H9 (cell line): ENCODE results near the gene POLD1. TPM values are rescaled to one million over a fixed set of nuclear protein-coding genes. Genes with fewer than 3 reads are reported as not detected.

Source experiments
- DNase-seq: peaks from one replicate; pipeline ENCODE4 v3.0.0-alpha.2; 2017
- H2AFZ ChIP-seq: one replicate; pipeline ENCODE4 v1.6.1; 2013; ENCODE audit warnings: mild to moderate bottlenecking, low read length, control low read depth, moderate library complexity
- H2AK5ac ChIP-seq: 2 replicates; pipeline ENCODE4 v1.6.1; 2013; ENCODE audit warnings: low read length, control low read depth, mixed read lengths; ENCODE audit not compliant: insufficient read length
- H2BK120ac ChIP-seq: one replicate; pipeline ENCODE4 v1.6.1; 2013; ENCODE audit warnings: low read depth, mild to moderate bottlenecking, low read length, control low read depth, inconsistent platforms; ENCODE audit not compliant: poor library complexity, severe bottlenecking
- H2BK12ac ChIP-seq: 2 replicates; pipeline ENCODE4 v1.6.1; 2013; ENCODE audit warnings: low read length, control low read depth, mixed read lengths, low read depth; ENCODE audit not compliant: insufficient read length
- H2BK15ac ChIP-seq: 2 replicates; pipeline ENCODE4 v1.6.1; 2013; ENCODE audit warnings: low read depth, low read length, control low read depth
- H2BK20ac ChIP-seq: one replicate; pipeline ENCODE4 v1.6.1; 2013; ENCODE audit warnings: low read depth, mild to moderate bottlenecking, low read length, control low read depth, inconsistent platforms; ENCODE audit not compliant: poor library complexity, severe bottlenecking
- H2BK5ac ChIP-seq: 2 replicates; pipeline ENCODE4 v1.6.1; 2013; ENCODE audit warnings: low read length, control low read depth, mixed read lengths; ENCODE audit not compliant: insufficient read length
- H3K14ac ChIP-seq: 2 replicates; pipeline ENCODE4 v1.6.1; 2013; ENCODE audit warnings: low read length, control low read depth; ENCODE audit not compliant: insufficient read depth
- H3K18ac ChIP-seq: 2 replicates; pipeline ENCODE4 v1.6.1; 2013; ENCODE audit warnings: low read depth, mild to moderate bottlenecking, mixed read lengths, low read length, control low read depth; ENCODE audit not compliant: insufficient read length
- H3K23ac ChIP-seq: 2 replicates; pipeline ENCODE4 v1.6.1; 2013; ENCODE audit warnings: low read length, control low read depth, mixed read lengths, low read depth; ENCODE audit not compliant: insufficient read length
- H3K23me2 ChIP-seq: 2 replicates; pipeline ENCODE4 v1.6.1; 2013; ENCODE audit warnings: low read depth, mild to moderate bottlenecking, mixed read lengths, low read length, control low read depth; ENCODE audit not compliant: insufficient read length, poor library complexity, severe bottlenecking
- H3K27ac ChIP-seq: 2 replicates; pipeline ENCODE4 v1.5.1; 2013; ENCODE audit warnings: low read length, control low read depth, mixed read lengths, low read depth; ENCODE audit not compliant: insufficient read length
- H3K27me3 ChIP-seq: 2 replicates; pipeline ENCODE4 v1.6.1; 2013; ENCODE audit warnings: low read length, control low read depth, inconsistent platforms; ENCODE audit not compliant: insufficient read depth
- H3K4ac ChIP-seq: 2 replicates; pipeline ENCODE4 v1.6.1; 2013; ENCODE audit warnings: low read depth, mild to moderate bottlenecking, control low read depth, inconsistent platforms, low read length, moderate library complexity
- H3K4me1 ChIP-seq: 2 replicates; pipeline ENCODE4 v1.6.1; 2013; ENCODE audit warnings: low read length, control low read depth, inconsistent platforms; ENCODE audit not compliant: insufficient read depth
- H3K4me2 ChIP-seq: 2 replicates; pipeline ENCODE4 v1.6.1; 2013; ENCODE audit warnings: low read length, control low read depth, mixed read lengths; ENCODE audit not compliant: insufficient read length, insufficient read depth
- H3K56ac ChIP-seq: 2 replicates; pipeline ENCODE4 v1.6.1; 2013; ENCODE audit warnings: low read depth, mild to moderate bottlenecking, mixed read lengths, low read length, control low read depth; ENCODE audit not compliant: insufficient read length
- H3K79me1 ChIP-seq: 2 replicates; pipeline ENCODE4 v1.6.1; 2013; ENCODE audit warnings: low read depth, mild to moderate bottlenecking, moderate library complexity, low read length, control low read depth, inconsistent platforms; ENCODE audit not compliant: insufficient read depth, poor library complexity, severe bottlenecking
- H3K79me2 ChIP-seq: 2 replicates; pipeline ENCODE4 v1.6.1; 2013; ENCODE audit warnings: low read length, control low read depth, inconsistent platforms; ENCODE audit not compliant: insufficient read depth
- H3K9ac ChIP-seq: 2 replicates; pipeline ENCODE4 v1.6.1; 2013; ENCODE audit warnings: low read length, control low read depth, mixed read lengths; ENCODE audit not compliant: insufficient read length; ENCODE audit errors: extremely low read depth
- H3K9me3 ChIP-seq: one replicate; pipeline ENCODE4 v1.6.1; 2013; ENCODE audit warnings: low read depth, low read length, inconsistent platforms; ENCODE audit not compliant: control insufficient read depth
- H3T11ph ChIP-seq: one replicate; pipeline ENCODE4 v1.6.1; 2013; ENCODE audit warnings: mild to moderate bottlenecking, low read length, control low read depth, inconsistent platforms
- H4K20me1 ChIP-seq: one replicate; pipeline ENCODE4 v1.6.1; 2013; ENCODE audit not compliant: control insufficient read depth, insufficient read length, insufficient read depth
- H4K5ac ChIP-seq: 2 replicates; pipeline ENCODE4 v1.6.1; 2013; ENCODE audit warnings: low read depth, mild to moderate bottlenecking, mixed read lengths, low read length, control low read depth; ENCODE audit not compliant: insufficient read length
- H4K8ac ChIP-seq: replicated peaks from 2 replicates; pipeline ENCODE4 v1.6.1; 2013; ENCODE audit warnings: low read length, control low read depth, mixed read lengths, low read depth; ENCODE audit not compliant: insufficient read length
- H4K91ac ChIP-seq: 2 replicates; pipeline ENCODE4 v1.6.1; 2013; ENCODE audit warnings: low read depth, mild to moderate bottlenecking, moderate library complexity, mixed read lengths, low read length, control low read depth; ENCODE audit not compliant: insufficient read length
- H3K27ac Mint-ChIP-seq, 3 experiments: 2 replicates in 2 of 3; 3 replicates in 1 of 3; pipeline ENCODE4 v1.8.0; 2020 to 2021; ENCODE audit warnings: mixed read lengths in 3 of 3, mild to moderate bottlenecking in 1 of 3, moderate library complexity in 1 of 3
- H3K27me3 Mint-ChIP-seq: 2 replicates; pipeline ENCODE4 v1.8.0; 2021; ENCODE audit warnings: low read depth, mild to moderate bottlenecking, moderate library complexity, mixed read lengths
- H3K36me3 Mint-ChIP-seq, 3 experiments: 2 replicates in 2 of 3; 3 replicates in 1 of 3; pipeline ENCODE4 v1.8.0; 2020 to 2021; ENCODE audit warnings: low read depth in 3 of 3, mixed read lengths in 3 of 3; ENCODE audit not compliant: insufficient read depth in 1 of 3
- H3K4me1 Mint-ChIP-seq, 2 experiments: 2 replicates each; pipeline ENCODE4 v1.8.0; 2020; ENCODE audit warnings: mixed read lengths in 2 of 2
- H3K4me3 Mint-ChIP-seq, 2 experiments: 2 replicates in 1 of 2; 3 replicates in 1 of 2; pipeline ENCODE4 v1.8.0; 2020 to 2021; ENCODE audit warnings: mild to moderate bottlenecking in 2 of 2, mixed read lengths in 2 of 2, moderate library complexity in 1 of 2
- H3K9me3 Mint-ChIP-seq, 2 experiments: 2 replicates in 1 of 2; 3 replicates in 1 of 2; pipeline ENCODE4 v1.8.0; 2020; ENCODE audit warnings: mild to moderate bottlenecking in 2 of 2, mixed read lengths in 2 of 2, moderate library complexity in 1 of 2
- CTCF ChIP-seq: fragments of 200-600 bp; sonication (generic); conservative IDR thresholded peaks from 3 replicates; pipeline ENCODE4 v1.8.0; 2021; ENCODE audit warnings: antibody characterized with exemption, mild to moderate bottlenecking
- WGBS: extraction: QIAGEN DNeasy Blood & Tissue Kit; methylation state at CpG from one replicate; pipeline ENCODE4 v1.1.7; 2013; ENCODE audit warnings: missing lambda C conversion rate, low lambda C conversion rate, mixed read lengths; ENCODE audit not compliant: insufficient read length; ENCODE audit errors: extremely low coverage; 5-methylcytosine and 5-hydroxymethylcytosine counted together
- total RNA-seq: library from RNA; stranded (reverse); gene quantifications from 2 replicates; pipeline ENCODE4 v1.2.1, GENCODE V29; 2021

POLD1 gene
- total RNA-seq, 1 experiment from 2014 or later = 165 TPM

GRCh38 chr19:50430888-50431342 lies 46.8 kb downstream of the POLD1 start:
- Histone ChIP-seq H3K9me3 (no peaks in the 10 kb centered on the region), H3T11ph (no peak overlapping the region), H3K79me1 (no peaks in the 10 kb centered on the region), H3K9ac (peak overlapping the region; percentile 59), H4K8ac (no peak overlapping the region), H3K56ac (no peak overlapping the region), H2BK12ac (no peak overlapping the region), H4K91ac (no peak overlapping the region), H2BK15ac (no peak overlapping the region), H3K23ac (no peak overlapping the region), H2AFZ (no peak overlapping the region), H3K4ac (no peak overlapping the region), H2BK20ac (no peak overlapping the region), H3K23me2 (peaks cover 12% of the 10 kb centered on the region), H2BK120ac (no peak overlapping the region), H3K27me3 (no peaks in the 10 kb centered on the region), H3K79me2 (no peaks in the 10 kb centered on the region), H4K5ac (no peak overlapping the region), H4K20me1 (no peaks in the 10 kb centered on the region), H3K18ac (no peak overlapping the region), H3K14ac (no peak overlapping the region), H2AK5ac (no peak overlapping the region), H3K4me2 (peak overlapping the region; percentile 90), H3K27ac (no peak overlapping the region), H2BK5ac (no peak overlapping the region), H3K4me1 (peaks cover 3% of the 10 kb centered on the region; the same call in 1 of the 2 replicates)
- TF ChIP-seq CTCF = no peak
- H3K36me3 Mint-ChIP-seq = no peaks in the 10 kb centered on the region; a peak in 2 of 7 replicates
- DNase-seq = no peak
- H3K9me3 Mint-ChIP-seq = no peaks in the 10 kb centered on the region
- peaks cover 26 to 33% of the 10 kb centered on the region in 2 experiments for H3K4me1 Mint-ChIP-seq
- peak overlapping the region in 1 of 3 experiments; percentile 80; a peak in 2 of 7 replicates for H3K27ac Mint-ChIP-seq
- no CpG with 5 or more reads among the region's 13 CpGs for WGBS
- H3K4me3 Mint-ChIP-seq = peak overlapping the region; percentile 75 to 88
- H3K27me3 Mint-ChIP-seq = peaks cover 6% of the 10 kb centered on the region
